ENCODE data around the gene OR2A42.
"Not testable (repeated sequence)": the region's sequence is repeated elsewhere in the genome, so short reads cannot be mapped to it uniquely, and the experiment has no call there.

- TF ChIP-seq POLR2A (IDR thresholded peaks at IDR 0.05; ENCODE audit: low read length); CTCF (IDR thresholded peaks at IDR 0.05): not testable (repeated sequence)
These were observed 8.4 kb upstream of the OR2A42 start for GRCh38 chr7:144247674-144248330.
